IPS-NIHi11 (cell line): ENCODE measurements around the gene PDXK.
"Not testable (repeated sequence)": the region's sequence is repeated elsewhere in the genome, so short reads cannot be mapped to it uniquely, and the experiment has no call there.

Source experiments
- DNase-seq: peaks from one replicate; pipeline ENCODE4 v3.0.0; 2012; ENCODE audit warnings: mixed read lengths, low spot score

PDXK gene

DNA sequence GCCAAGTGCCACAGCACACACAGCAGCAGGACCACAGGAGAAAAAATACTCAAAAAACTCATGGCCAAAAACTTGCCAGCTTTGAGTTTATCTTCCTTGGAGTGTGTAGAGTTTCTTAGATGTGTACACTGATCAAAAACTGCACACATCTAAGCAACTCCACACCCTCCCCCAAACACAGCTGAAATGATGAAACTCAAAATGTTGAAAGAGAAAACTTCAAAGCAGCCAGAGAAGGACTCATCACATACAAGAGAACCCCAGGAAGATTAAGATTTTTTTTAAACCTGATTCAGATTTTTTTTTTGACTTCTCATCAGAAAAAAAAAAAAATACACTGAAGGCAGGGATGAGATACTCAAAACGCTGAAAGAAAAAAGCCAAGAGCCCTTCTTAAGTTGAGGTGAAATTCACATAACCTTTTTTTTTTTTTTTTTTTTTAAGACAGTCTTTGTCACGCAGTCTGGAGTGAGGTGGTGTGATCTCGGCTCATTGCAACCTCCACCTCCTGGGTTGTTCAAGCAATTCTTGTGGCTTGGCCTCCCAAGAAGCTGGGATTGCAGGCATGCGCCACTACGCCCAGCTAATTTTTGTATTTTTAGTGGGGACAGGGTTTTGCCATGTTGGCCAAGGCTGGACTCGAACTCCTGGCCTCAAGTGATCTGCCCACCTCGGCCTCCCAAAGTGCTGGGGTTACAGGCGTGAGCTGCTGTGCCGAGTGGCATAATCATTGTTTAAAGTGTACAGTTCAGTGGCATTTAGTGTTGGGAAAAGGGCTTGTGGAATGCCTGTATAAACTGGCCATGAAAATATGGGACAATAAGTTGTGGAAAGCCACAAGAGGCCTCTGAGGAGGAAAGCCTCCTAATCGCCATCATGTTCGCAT lies 20.9 kb upstream of the PDXK start:
- no peak for DNase-seq

GRCh38 chr21:43699492-43699777 lies 19.5 kb upstream of the PDXK start:
- DNase-seq, result not testable (repeated sequence)

DNA sequence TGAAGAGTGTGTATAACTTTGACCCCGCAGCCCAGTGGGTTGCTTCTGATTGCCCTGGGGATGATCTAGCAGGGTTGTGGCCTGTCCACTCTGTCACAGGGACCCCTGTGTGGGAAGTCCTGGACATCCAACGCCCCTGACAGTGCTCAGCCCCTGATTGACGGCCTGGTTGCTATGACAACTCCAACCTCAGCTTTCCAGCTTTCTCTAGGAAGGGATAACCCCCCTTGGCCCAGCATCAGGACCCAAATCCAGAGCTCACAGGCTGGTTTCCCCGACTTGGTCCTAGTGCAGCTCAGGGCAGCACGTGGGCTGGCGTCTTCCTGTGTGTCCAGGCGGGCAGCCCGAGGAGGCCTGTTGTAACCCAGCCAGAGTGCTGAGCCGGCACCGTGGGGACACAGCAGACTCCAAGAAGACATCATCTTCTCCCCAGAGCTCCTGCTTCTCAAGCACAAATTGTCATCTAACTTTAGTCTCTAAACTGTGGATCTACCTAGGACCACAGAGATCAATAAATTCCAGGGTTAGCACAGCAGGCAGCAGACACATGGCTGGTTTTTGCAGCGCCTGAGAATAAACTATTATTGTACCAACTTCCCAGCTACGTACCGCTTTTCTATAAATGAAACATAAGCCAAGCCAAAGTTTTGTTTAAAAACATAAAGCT lies 18.9 kb upstream of the PDXK start:
- no peak for DNase-seq

DNA sequence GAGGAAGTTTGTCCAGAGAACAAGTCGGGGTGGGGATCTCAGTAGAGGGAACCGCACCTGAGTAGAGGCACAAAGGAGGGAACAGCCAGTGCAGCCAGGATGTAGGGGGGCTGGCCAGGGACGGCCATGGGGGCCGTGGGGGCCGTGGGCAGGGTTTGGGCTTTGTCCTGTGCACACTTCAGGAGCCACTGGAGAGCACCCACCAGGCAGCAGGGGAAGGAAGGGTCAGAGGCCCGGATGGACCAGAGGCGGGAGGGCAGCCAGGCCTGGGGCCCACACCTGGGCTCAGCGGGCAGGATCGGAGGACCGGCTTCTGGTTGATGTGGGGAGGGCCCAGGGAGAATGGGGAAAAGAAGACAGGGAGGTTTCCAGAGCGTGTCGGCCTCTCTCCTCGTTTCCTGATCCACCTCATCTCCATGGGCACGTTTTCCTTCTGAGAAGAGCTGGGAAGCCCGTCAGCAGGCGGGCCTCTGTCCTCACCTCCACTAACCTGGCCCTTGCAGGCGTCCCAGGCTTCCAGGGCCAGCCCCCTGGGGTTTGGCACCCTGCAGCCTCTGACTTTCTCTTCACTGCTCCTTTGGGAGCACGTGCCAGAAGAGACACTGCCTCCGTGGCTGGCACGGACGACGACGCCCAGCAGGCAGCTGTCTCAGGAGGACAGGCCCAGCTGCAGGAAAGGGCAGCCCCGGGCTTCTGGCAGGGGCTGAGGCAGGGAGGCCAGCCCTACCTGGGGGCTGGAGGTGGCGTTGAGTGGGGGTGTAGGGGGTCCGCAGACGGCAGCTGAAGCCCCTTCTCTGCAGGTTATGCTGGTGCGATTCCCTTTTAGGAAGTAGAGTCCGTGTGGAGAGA lies 16.8 kb upstream of the PDXK start:
- DNase-seq, result no peak

DNA sequence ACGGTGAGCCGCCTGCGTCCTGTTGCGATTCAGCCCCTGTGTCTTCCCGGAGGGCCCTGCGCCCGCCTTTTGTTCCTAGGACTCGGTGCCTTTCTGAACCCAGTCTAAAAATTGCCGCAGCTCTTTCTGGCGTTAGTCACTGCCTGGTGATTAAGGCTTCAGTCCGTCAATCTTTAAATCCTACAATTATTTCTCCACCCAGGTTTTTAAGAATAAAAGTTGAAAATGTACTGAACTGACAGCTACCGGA lies 16.2 kb upstream of the PDXK start:
- no peak for DNase-seq

- DNase-seq, result peak; percentile 59
These were observed 15.7 kb upstream of the PDXK start for GRCh38 chr21:43703035-43703880.

DNA sequence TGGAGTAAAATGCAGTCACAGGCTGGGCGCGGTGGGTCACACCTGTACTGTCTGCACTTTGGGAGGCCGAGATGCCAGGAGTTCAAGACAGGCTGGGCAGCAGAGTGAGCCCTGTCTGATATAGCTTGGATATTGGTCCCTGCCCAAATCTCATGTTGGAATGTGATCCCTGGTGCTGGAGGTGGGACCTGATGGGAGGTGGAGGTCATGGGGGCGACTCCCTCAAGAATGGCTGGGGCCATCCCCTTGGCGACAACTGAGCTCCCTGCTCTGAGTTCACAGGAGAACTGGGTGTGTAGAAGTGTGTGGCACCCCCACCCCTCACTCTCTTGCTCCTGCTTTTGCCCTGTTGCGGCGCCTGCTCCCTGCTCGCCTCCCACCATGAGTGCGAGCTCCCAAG lies 11.5 kb upstream of the PDXK start:
- DNase-seq, result no peak

GRCh38 chr21:43708745-43709381 lies 10.1 kb upstream of the PDXK start:
- DNase-seq, result no peak

GRCh38 chr21:43712268-43712942 lies 6.5 kb upstream of the PDXK start:
- DNase-seq, result no peak

DNA sequence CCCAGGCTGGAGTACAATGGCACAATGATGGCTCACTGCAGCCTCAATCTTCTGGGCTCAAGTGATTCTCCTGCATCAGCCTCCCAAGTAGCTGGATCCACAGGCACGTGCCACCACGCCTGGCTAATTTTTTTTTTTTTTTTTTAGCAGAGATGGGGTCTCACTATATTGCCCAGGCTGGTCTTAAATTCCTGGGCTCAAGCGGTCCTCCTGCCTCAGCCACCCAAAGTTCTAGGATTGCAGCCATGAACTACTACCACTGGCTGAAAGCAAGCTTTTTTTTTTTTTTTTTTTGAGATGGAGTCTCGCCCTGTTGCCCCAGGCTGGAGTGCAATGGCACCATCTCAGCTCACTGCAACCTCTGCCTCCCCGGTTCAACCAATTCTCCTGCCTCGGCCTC lies 5.8 kb upstream of the PDXK start:
- not testable (repeated sequence) for DNase-seq

GRCh38 chr21:43716376-43717165 lies 2.4 kb upstream of the PDXK start:
- DNase-seq, result no peak

- no peak for DNase-seq
These were observed 1.6 kb upstream of the PDXK start for GRCh38 chr21:43717166-43717853.

DNA sequence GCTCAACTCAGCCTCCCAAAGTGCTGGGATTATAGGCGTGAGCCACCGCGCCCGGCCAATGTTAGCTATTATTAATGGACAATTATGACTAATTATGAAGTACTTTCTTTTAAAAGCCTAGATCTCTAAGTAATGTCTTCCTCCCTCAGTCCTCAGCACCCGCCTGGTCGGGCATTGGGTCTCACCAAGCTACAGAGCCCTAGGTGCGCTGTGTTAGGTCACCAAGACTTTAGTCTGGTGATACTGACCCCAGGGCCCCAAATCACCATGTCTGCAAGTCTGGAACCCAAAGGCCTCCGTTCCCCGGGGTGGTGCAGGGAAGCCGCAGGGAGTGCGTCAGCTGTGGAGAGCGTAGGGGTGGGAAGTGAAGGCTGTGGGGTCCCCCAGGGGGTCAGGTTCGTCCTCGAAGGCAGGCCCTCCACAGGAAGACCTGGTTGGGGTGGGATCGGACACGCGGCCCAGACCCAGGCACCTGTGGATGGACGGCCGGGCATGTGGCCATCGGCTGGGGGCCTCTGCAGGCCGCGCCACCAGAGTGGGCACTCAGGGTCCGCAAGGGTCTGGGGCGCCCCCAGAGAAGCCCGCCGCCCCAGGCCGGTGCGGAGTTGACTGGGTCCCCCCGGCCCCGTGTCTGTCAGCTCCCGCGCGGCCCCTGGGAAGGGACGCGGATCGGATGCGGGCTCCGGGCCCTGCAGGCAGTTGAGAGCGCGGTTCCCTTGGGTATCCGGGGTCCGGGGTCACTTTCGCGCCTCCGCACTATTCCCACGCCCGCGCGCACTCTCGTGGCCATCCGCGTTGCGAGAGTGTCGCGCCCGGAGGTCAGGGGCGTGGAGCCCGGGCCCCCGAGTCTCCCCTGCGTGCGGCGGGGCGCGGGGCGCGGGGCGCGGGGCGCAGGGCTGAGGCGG lies 710 bp upstream of the PDXK start:
- DNase-seq, result no peak

GRCh38 chr21:43719748-43720538 lies 1.0 kb downstream of the PDXK start:
- DNase-seq, result no peak

GRCh38 chr21:43720539-43721166 lies 1.7 kb downstream of the PDXK start:
- DNase-seq, result no peak

DNA sequence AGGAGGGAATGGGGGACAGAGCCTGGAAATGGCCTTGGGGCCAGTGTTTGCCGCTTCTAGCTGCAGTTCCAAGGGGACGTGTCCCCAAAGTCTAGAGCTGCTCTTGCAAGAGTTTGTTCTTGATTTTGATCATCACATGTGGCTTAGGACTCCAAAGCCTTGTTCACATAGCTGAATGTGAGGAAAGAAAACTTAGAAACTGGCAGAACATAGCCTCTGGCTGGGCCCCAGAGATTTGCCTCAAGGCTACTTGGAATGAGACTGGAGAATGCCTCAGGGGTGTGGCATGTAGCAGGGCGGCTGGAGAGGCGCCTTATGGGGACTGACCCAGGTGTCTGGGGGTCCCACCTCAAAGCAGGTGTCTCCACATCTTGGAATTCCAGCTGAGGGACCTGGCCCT lies 2.3 kb downstream of the PDXK start:
- no peak for DNase-seq

GRCh38 chr21:43721939-43722338 lies 3.0 kb downstream of the PDXK start:
- DNase-seq, result no peak
